Type B pancreatic cell (in vitro differentiated cells): ENCODE data around the gene GLRX. TPM values are rescaled to one million over a fixed set of nuclear protein-coding genes. Genes with fewer than 3 reads are reported as not detected.
A peak's percentile ranks its signal among the peaks of the same experiment; 100 is the strongest.

ENCODE experiments used
- DNase-seq: peaks from one replicate; pipeline ENCODE4 v3.0.0; 2021; ENCODE audit warnings: mixed read lengths; ENCODE audit not compliant: unreplicated experiment; ENCODE audit errors: extremely low spot score
- H3K27ac Mint-ChIP-seq: 2 replicates; pipeline ENCODE4 v1.8.0; 2021; ENCODE audit warnings: mild to moderate bottlenecking, mixed read lengths
- H3K27me3 Mint-ChIP-seq: 2 replicates; pipeline ENCODE4 v1.8.0; 2021; ENCODE audit warnings: mixed read lengths
- H3K36me3 Mint-ChIP-seq: 2 replicates; pipeline ENCODE4 v1.8.0; 2021; ENCODE audit warnings: mixed read lengths
- H3K4me1 Mint-ChIP-seq: one replicate; pipeline ENCODE4 v1.8.0; 2021; ENCODE audit warnings: mixed read lengths; ENCODE audit not compliant: unreplicated experiment
- H3K4me3 Mint-ChIP-seq: 2 replicates; pipeline ENCODE4 v1.8.0; 2021; ENCODE audit warnings: mild to moderate bottlenecking, mixed read lengths
- H3K9me3 Mint-ChIP-seq: 2 replicates; pipeline ENCODE4 v1.8.0; 2021; ENCODE audit warnings: mixed read lengths
- total RNA-seq: library from RNA; stranded (reverse); gene quantifications from 2 replicates; pipeline ENCODE4 v1.2.1, GENCODE V29; 2021; ENCODE audit warnings: low replicate concordance
- TF ChIP-seq, protein P1 (sequence below): fragments of 200-600 bp; sonication (generic); conservative IDR thresholded peaks from 2 replicates; pipeline ENCODE4 v1.5.0; 2021; ENCODE audit warnings: antibody characterized with exemption, mild to moderate bottlenecking

GLRX gene
- total RNA-seq, 1 donor from 2014 or later: 18.7 TPM

GRCh38 chr5:95784514-95785302 lies 37.8 kb downstream of the GLRX start:
- H3K9me3 Mint-ChIP-seq: no peaks in the 10 kb centered on the region
- H3K27me3 Mint-ChIP-seq: no peaks in the 10 kb centered on the region
- no peak for DNase-seq
- TF ChIP-seq, protein P1, sequence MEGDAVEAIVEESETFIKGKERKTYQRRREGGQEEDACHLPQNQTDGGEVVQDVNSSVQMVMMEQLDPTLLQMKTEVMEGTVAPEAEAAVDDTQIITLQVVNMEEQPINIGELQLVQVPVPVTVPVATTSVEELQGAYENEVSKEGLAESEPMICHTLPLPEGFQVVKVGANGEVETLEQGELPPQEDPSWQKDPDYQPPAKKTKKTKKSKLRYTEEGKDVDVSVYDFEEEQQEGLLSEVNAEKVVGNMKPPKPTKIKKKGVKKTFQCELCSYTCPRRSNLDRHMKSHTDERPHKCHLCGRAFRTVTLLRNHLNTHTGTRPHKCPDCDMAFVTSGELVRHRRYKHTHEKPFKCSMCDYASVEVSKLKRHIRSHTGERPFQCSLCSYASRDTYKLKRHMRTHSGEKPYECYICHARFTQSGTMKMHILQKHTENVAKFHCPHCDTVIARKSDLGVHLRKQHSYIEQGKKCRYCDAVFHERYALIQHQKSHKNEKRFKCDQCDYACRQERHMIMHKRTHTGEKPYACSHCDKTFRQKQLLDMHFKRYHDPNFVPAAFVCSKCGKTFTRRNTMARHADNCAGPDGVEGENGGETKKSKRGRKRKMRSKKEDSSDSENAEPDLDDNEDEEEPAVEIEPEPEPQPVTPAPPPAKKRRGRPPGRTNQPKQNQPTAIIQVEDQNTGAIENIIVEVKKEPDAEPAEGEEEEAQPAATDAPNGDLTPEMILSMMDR: no peak
- H3K4me1 Mint-ChIP-seq: peaks cover 7% of the 10 kb centered on the region
- no peak overlapping the region for H3K27ac Mint-ChIP-seq
- H3K36me3 Mint-ChIP-seq: peaks cover 48% of the 10 kb centered on the region
- no peak overlapping the region for H3K4me3 Mint-ChIP-seq

- Mint-ChIP-seq H3K4me1 (peaks cover 7% of the 10 kb centered on the region), H3K27me3 (no peaks in the 10 kb centered on the region), H3K36me3 (peaks cover 43% of the 10 kb centered on the region), H3K4me3 (no peak overlapping the region), H3K27ac (no peak overlapping the region), H3K9me3 (no peaks in the 10 kb centered on the region)
- TF ChIP-seq, protein P1: no peak
- DNase-seq: no peak
Measured at GRCh38 chr5:95783661-95784060, 38.9 kb downstream of the GLRX start.

DNA sequence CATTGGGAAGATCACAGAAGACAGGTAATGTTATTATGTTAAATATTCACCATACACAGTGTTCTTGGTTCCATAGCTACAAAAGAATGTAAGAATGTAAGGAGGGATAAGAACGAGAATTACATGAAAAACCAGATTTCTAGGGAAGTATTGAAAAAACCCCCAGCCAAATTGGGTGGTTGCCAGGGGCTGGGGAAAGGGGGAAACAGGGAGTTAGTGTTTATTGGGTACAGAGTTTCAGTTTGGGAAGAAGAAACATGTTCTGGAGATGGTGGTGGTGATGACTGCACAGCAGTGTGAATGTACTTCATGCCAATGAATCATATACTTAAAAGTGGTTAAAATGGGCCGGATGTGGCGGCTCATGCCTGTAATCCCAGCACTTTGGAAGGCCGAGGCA lies 40.3 kb downstream of the GLRX start:
- DNase-seq: no peak
- TF ChIP-seq, protein P1: no peak
- Mint-ChIP-seq H3K36me3 (peaks cover 39% of the 10 kb centered on the region), H3K27ac (peak overlapping the region; percentile 61), H3K4me1 (peaks cover 7% of the 10 kb centered on the region), H3K9me3 (no peaks in the 10 kb centered on the region), H3K4me3 (peak overlapping the region; percentile 24), H3K27me3 (no peaks in the 10 kb centered on the region)

- H3K36me3 Mint-ChIP-seq: peaks cover 36% of the 10 kb centered on the region
- no peaks in the 10 kb centered on the region for H3K9me3 Mint-ChIP-seq
- DNase-seq: no peak
- H3K27me3 Mint-ChIP-seq: no peaks in the 10 kb centered on the region
- TF ChIP-seq, protein P1: peak; percentile 89
- peak overlapping the region; percentile 42 for H3K27ac Mint-ChIP-seq
- H3K4me1 Mint-ChIP-seq: peaks cover 7% of the 10 kb centered on the region
- H3K4me3 Mint-ChIP-seq: peak overlapping the region; percentile 26
Measured at GRCh38 chr5:95781101-95781583, 41.4 kb downstream of the GLRX start.

- Mint-ChIP-seq H3K4me3 (no peak overlapping the region), H3K27ac (no peak overlapping the region), H3K4me1 (peaks cover 7% of the 10 kb centered on the region), H3K36me3 (peaks cover 30% of the 10 kb centered on the region), H3K27me3 (no peaks in the 10 kb centered on the region), H3K9me3 (no peaks in the 10 kb centered on the region)
- no peak for DNase-seq
- TF ChIP-seq, protein P1: no peak
Measured at GRCh38 chr5:95780597-95780996, 41.9 kb downstream of the GLRX start.
